Measurements from ENCODE around the gene FEN1.

Gene FEN1

DNA sequence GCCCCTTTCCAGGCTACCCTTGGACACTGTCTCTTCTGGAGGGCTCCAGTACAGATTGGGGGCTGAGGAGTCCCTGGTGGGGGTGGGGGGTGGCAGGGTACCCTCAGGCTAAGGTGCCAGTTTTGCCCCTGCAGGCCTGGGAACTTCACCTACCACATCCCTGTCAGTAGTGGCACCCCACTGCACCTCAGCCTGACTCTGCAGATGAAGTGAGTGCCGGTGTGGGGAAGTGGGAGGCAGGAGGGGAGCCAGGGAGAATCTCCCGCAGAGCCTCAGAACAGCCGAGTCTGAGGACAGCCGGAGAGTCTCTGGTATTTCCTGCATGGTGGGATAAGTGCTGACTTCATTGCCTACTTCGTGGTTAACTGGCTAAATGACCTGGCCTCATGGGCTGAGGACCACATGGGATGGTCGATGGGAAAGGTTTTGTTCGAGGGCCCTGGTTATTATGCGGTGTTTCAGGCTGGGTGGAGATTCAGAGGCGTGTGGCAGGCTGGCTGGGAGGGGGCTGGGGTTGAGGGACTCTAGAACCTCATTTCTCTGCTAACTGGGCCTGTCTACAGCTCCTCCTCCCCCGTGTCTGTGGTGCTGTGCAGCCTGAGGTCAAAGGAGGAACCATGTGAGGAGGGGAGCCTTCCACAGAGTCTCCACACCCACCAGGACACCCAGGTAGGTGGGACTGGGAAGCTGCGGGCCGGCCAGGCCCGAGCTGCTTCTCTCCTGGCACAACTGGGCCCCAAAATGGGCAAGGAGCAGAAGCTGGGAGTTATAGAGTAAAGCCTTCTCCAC is 8.8 kb upstream of the FEN1 start:
- no CpG with 5 or more reads among the region's 13 CpGs for WGBS (ENCODE audit: extremely low coverage, insufficient coverage, low lambda C conversion rate)
- no peak overlapping the region for H4K8ac ChIP-seq (ENCODE audit: low read depth, low read length)

DNA sequence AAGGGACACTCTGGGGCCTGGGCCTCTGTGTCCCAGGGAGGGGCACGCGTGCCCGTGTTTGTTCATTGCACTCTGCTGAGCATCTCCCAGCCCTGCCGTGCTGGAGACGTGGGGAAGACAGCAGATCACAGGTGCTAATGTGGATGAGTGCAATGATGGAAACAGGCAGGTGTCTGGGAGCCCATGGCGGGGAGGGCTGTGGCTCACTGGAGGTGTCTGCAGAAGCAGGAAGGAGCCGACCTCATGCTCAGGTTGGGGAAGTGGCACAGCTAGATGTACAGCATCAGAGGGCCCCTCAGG is 8.3 kb upstream of the FEN1 start:
- H2BK15ac ChIP-seq (replicated peaks; ENCODE audit: low read depth): no peak overlapping the region
- no peak overlapping the region for H3K18ac ChIP-seq (ENCODE audit: low read length)
- DNase-seq: no peak
- H4K5ac ChIP-seq (ENCODE audit: low read length): no peak overlapping the region
- H3K4me3 ChIP-seq (ENCODE audit: low read length): no peak overlapping the region
- H4K8ac ChIP-seq (ENCODE audit: low read depth, low read length): no peak overlapping the region
- H2BK5ac ChIP-seq (ENCODE audit: low read length): no peak overlapping the region
- no peaks in the 10 kb centered on the region for H3K27me3 ChIP-seq (ENCODE audit: insufficient read depth, low read length, poor library complexity)
- H3K4me2 ChIP-seq (ENCODE audit: low read length): no peak overlapping the region
- no peaks in the 10 kb centered on the region for H3K79me2 ChIP-seq (ENCODE audit: control insufficient read depth, insufficient read depth, low read length)
- H3K4ac ChIP-seq (ENCODE audit: low read depth, low read length): no peak overlapping the region
- no peak overlapping the region for H3K23ac ChIP-seq (ENCODE audit: low read length)
- no peaks in the 10 kb centered on the region for H3K4me1 ChIP-seq (ENCODE audit: control insufficient read depth, low read depth, low read length)
- no peak overlapping the region for H3K9ac ChIP-seq (ENCODE audit: low read length)
- no peak overlapping the region for H2BK120ac ChIP-seq (ENCODE audit: low read depth, low read length)
- H3K36me3 ChIP-seq (ENCODE audit: control insufficient read depth, insufficient read depth, low read length): peaks cover 8% of the 10 kb centered on the region
- no peak overlapping the region for H3K27ac ChIP-seq (ENCODE audit: low read depth, low read length)
- H3K56ac ChIP-seq (ENCODE audit: low read length): no peak overlapping the region
- WGBS (ENCODE audit: extremely low coverage, insufficient coverage, low lambda C conversion rate): no CpG with 5 or more reads among the region's 7 CpGs
- no peak overlapping the region for H2AK5ac ChIP-seq (ENCODE audit: low read length)
- H3K79me1 ChIP-seq (ENCODE audit: low read length): no peaks in the 10 kb centered on the region

More for the DNA sequence above, 8.8 kb upstream of the FEN1 start:
- Histone ChIP-seq H3K27me3 (ENCODE audit: insufficient read depth, low read length, poor library complexity) (no peaks in the 10 kb centered on the region), H3K4ac (ENCODE audit: low read depth, low read length) (no peak overlapping the region), H3K4me2 (ENCODE audit: low read length) (no peak overlapping the region), H3K4me3 (ENCODE audit: low read length) (no peak overlapping the region), H3K18ac (ENCODE audit: low read length) (no peak overlapping the region), H3K56ac (ENCODE audit: low read length) (no peak overlapping the region), H4K5ac (ENCODE audit: low read length) (no peak overlapping the region), H3K23ac (ENCODE audit: low read length) (no peak overlapping the region), H3K4me1 (ENCODE audit: control insufficient read depth, low read depth, low read length) (no peaks in the 10 kb centered on the region), H3K9ac (ENCODE audit: low read length) (no peak overlapping the region), H3K79me2 (ENCODE audit: control insufficient read depth, insufficient read depth, low read length) (no peaks in the 10 kb centered on the region), H2AK5ac (ENCODE audit: low read length) (no peak overlapping the region), H2BK5ac (ENCODE audit: low read length) (no peak overlapping the region), H3K36me3 (ENCODE audit: control insufficient read depth, insufficient read depth, low read length) (peaks cover 8% of the 10 kb centered on the region), H3K79me1 (ENCODE audit: low read length) (no peaks in the 10 kb centered on the region), H2BK15ac (replicated peaks; ENCODE audit: low read depth) (no peak overlapping the region), H2BK120ac (ENCODE audit: low read depth, low read length) (no peak overlapping the region), H3K27ac (ENCODE audit: low read depth, low read length) (no peak overlapping the region)
- DNase-seq: peak; percentile 54

DNA sequence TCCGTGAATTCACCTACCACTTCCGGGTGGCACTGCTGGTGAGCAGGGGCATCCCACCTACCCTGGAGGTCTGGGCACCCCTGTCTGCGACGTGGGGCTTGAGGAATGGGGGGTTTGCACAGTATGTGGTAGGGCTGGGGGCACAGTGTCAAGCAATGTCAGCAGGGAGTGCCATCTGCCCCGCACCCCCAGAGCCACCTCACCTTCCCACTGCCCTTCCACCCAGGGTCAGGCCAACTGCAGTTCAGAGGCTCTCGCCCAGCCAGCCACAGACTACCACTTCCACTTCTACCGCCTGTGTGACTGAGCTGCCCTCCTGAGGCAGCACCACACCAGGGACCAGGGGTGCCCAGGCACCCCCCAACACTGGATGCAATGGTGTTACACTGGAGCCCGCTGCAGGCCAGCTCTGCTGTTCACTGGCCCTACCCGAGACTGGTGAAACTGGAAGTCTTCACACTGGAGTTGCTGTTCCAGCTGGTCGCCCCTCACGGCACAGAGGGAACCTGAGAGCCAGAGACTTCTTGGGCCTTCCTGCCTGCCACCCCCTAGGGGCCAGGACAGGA is 6.8 kb upstream of the FEN1 start:
- no peak overlapping the region for H4K5ac ChIP-seq (ENCODE audit: low read length)
- no peak overlapping the region for H3K4me2 ChIP-seq (ENCODE audit: low read length)
- no peaks in the 10 kb centered on the region for H3K4me1 ChIP-seq (ENCODE audit: control insufficient read depth, low read depth, low read length)
- H3K56ac ChIP-seq (ENCODE audit: low read length): no peak overlapping the region
- H3K4ac ChIP-seq (ENCODE audit: low read depth, low read length): no peak overlapping the region
- H3K27me3 ChIP-seq (ENCODE audit: insufficient read depth, low read length, poor library complexity): no peaks in the 10 kb centered on the region
- DNase-seq: no peak
- no peak overlapping the region for H2BK5ac ChIP-seq (ENCODE audit: low read length)
- no peak overlapping the region for H3K27ac ChIP-seq (ENCODE audit: low read depth, low read length)
- H2BK120ac ChIP-seq (ENCODE audit: low read depth, low read length): no peak overlapping the region
- no peak overlapping the region for H3K23ac ChIP-seq (ENCODE audit: low read length)
- H3K4me3 ChIP-seq (ENCODE audit: low read length): no peak overlapping the region
- no peak overlapping the region for H4K8ac ChIP-seq (ENCODE audit: low read depth, low read length)
- peaks cover 8% of the 10 kb centered on the region for H3K79me1 ChIP-seq (ENCODE audit: low read length)
- H3K18ac ChIP-seq (ENCODE audit: low read length): no peak overlapping the region
- H2AK5ac ChIP-seq (ENCODE audit: low read length): no peak overlapping the region
- WGBS (ENCODE audit: extremely low coverage, insufficient coverage, low lambda C conversion rate): no CpG with 5 or more reads among the region's 11 CpGs
- H3K9ac ChIP-seq (ENCODE audit: low read length): no peak overlapping the region
- H3K36me3 ChIP-seq (ENCODE audit: control insufficient read depth, insufficient read depth, low read length): peaks cover 8% of the 10 kb centered on the region
- H3K79me2 ChIP-seq (ENCODE audit: control insufficient read depth, insufficient read depth, low read length): no peaks in the 10 kb centered on the region
- H2BK15ac ChIP-seq (replicated peaks; ENCODE audit: low read depth): no peak overlapping the region

DNA sequence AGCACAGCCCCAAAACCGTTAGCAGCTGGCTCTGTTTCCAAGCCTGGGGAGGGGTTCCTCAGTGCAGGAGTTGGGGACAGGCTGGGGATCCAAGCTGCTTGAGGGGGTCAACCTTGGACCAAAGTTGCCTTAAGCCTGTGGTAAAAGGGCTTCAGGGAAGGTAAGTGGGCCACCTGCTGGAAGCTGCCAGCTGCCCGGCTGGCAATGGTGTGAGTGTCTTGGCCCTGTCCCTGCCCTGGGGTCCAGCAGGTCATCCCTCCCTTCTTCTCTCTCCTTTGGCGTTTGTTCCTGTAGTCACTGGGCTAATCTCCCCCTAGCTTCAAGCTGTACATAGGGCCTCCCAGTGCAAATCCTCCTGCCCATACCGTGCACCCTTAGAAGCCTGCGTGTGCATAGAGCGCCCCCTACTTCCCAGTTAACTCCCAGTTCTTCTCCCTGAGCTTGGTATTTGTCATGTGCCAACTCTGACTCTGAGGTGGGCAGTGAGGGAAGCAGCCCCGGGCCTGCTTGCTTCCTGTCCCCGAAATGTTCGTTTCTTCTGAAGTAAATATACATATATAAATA is 4.7 kb upstream of the FEN1 start:
- no peak overlapping the region for H3K4ac ChIP-seq (ENCODE audit: low read depth, low read length)
- no peak overlapping the region for H3K23ac ChIP-seq (ENCODE audit: low read length)
- H2AK5ac ChIP-seq (ENCODE audit: low read length): no peak overlapping the region
- peaks cover 14% of the 10 kb centered on the region for H3K79me2 ChIP-seq (ENCODE audit: control insufficient read depth, insufficient read depth, low read length)
- H2BK15ac ChIP-seq (replicated peaks; ENCODE audit: low read depth): no peak overlapping the region
- DNase-seq: peak; percentile 87
- no peak overlapping the region for H3K56ac ChIP-seq (ENCODE audit: low read length)
- H2BK5ac ChIP-seq (ENCODE audit: low read length): no peak overlapping the region
- no peak overlapping the region for H3K9ac ChIP-seq (ENCODE audit: low read length)
- H4K8ac ChIP-seq (ENCODE audit: low read depth, low read length): no peak overlapping the region
- WGBS (ENCODE audit: extremely low coverage, insufficient coverage, low lambda C conversion rate): no CpG with 5 or more reads among the region's 9 CpGs
- H3K27ac ChIP-seq (ENCODE audit: low read depth, low read length): no peak overlapping the region
- H3K4me2 ChIP-seq (ENCODE audit: low read length): no peak overlapping the region
- no peak overlapping the region for H3K4me3 ChIP-seq (ENCODE audit: low read length)
- no peaks in the 10 kb centered on the region for H3K4me1 ChIP-seq (ENCODE audit: control insufficient read depth, low read depth, low read length)
- H2BK120ac ChIP-seq (ENCODE audit: low read depth, low read length): no peak overlapping the region
- no peak overlapping the region for H4K5ac ChIP-seq (ENCODE audit: low read length)
- H3K27me3 ChIP-seq (ENCODE audit: insufficient read depth, low read length, poor library complexity): no peaks in the 10 kb centered on the region
- H3K18ac ChIP-seq (ENCODE audit: low read length): no peak overlapping the region
- peaks cover 8% of the 10 kb centered on the region for H3K79me1 ChIP-seq (ENCODE audit: low read length)
- H3K36me3 ChIP-seq (ENCODE audit: control insufficient read depth, insufficient read depth, low read length): peaks cover 8% of the 10 kb centered on the region

DNA sequence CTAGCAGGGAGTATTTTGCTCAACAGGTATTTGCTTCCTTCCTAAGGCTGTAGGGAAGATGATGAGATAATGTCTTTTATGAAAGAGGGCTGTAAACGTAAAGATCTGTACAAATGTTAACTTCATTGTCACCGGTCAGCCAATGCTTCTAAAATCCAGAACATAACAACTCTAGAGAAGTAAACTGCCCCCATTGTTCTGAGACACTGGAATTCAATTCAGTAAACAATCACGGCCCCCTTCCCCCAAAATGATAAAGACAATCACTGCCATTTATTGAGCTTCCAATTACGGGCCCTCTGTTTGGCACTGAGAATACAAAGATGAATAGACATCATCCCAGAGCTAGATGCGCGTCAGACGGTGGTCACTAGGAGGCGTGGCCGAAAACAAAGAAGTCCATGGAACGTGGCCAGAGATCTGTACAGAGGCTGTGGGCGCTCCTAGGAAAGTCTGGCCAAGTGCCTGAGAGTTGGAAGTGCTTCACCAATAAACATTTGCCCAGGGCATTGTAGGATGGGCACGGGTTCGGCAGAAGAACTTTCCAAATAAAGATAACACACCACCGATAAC is 888 bp upstream of the FEN1 start:
- H2BK120ac ChIP-seq (ENCODE audit: low read depth, low read length): no peak overlapping the region
- no peak overlapping the region for H3K23ac ChIP-seq (ENCODE audit: low read length)
- H3K27me3 ChIP-seq (ENCODE audit: insufficient read depth, low read length, poor library complexity): no peaks in the 10 kb centered on the region
- H3K4me1 ChIP-seq (ENCODE audit: control insufficient read depth, low read depth, low read length): no peaks in the 10 kb centered on the region
- peaks cover 17% of the 10 kb centered on the region for H3K79me1 ChIP-seq (ENCODE audit: low read length)
- peak; percentile 79 for DNase-seq
- H3K56ac ChIP-seq (ENCODE audit: low read length): peak overlapping the region; percentile 100
- peak overlapping the region; percentile 47 for H3K4me2 ChIP-seq (ENCODE audit: low read length)
- no peak overlapping the region for H2AK5ac ChIP-seq (ENCODE audit: low read length)
- peaks cover 6% of the 10 kb centered on the region for H3K36me3 ChIP-seq (ENCODE audit: control insufficient read depth, insufficient read depth, low read length)
- no peak overlapping the region for H2BK5ac ChIP-seq (ENCODE audit: low read length)
- H3K4ac ChIP-seq (ENCODE audit: low read depth, low read length): peak overlapping the region; percentile 94
- no CpG with 5 or more reads among the region's 14 CpGs for WGBS (ENCODE audit: extremely low coverage, insufficient coverage, low lambda C conversion rate)
- peak overlapping the region; percentile 96 for H3K9ac ChIP-seq (ENCODE audit: low read length)
- H4K5ac ChIP-seq (ENCODE audit: low read length): no peak overlapping the region
- no peak overlapping the region for H2BK15ac ChIP-seq (replicated peaks; ENCODE audit: low read depth)
- peak overlapping the region; percentile 87 for H3K27ac ChIP-seq (ENCODE audit: low read depth, low read length)
- no peak overlapping the region for H4K8ac ChIP-seq (ENCODE audit: low read depth, low read length)
- H3K4me3 ChIP-seq (ENCODE audit: low read length): peak overlapping the region; percentile 93
- H3K79me2 ChIP-seq (ENCODE audit: control insufficient read depth, insufficient read depth, low read length): peaks cover 44% of the 10 kb centered on the region
- peak overlapping the region; percentile 44 for H3K18ac ChIP-seq (ENCODE audit: low read length)

Measured in mesendoderm (in vitro differentiated cells).